GM23248 (cell line): ENCODE data around the gene MPST.

Source experiments
- EZH2 ChIP-seq: fragments of 200-600 bp; sonication (generic); IDR thresholded peaks from 2 replicates; pipeline ENCODE4 v1.6.1; 2018; ENCODE audit warnings: antibody characterized with exemption, mild to moderate bottlenecking; ENCODE audit not compliant: insufficient read depth, poor library complexity, severe bottlenecking
- EZH2phosphoT487 ChIP-seq: fragments of 200-600 bp; sonication (generic); IDR thresholded peaks from 2 replicates; pipeline ENCODE4 v1.6.1; 2018; ENCODE audit warnings: antibody characterized with exemption, moderate library complexity, mild to moderate bottlenecking, low read depth; ENCODE audit not compliant: insufficient read depth

DNA sequence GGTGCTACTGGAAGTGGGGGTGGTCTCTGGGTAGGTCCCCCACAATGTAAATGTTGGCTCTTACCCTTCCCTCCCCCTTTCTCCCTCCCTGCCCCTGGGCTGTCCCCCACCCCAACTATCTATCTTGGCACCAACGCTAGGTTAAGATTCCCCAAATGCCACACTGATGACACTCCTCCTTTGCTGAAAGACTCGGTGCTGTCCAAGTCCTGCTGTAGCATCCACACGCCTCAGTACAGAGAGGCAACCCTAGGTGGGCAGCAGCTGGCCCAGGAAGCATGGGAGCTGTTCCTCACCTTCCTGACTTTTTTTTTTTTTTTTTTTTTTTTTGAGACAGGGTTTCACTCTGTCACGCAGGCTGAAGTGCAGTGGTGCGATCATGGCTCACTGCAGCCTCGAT is 28.6 kb downstream of the MPST start:
- TF ChIP-seq EZH2 (no peak), EZH2phosphoT487 (no peak)
